GM19324 (cell line): ENCODE results near the gene BAIAP3.

Source experiments
- ATAC-seq: cut with Tn5 transposase; IDR thresholded peaks from one replicate; pipeline ENCODE4 v1.9.1; 2021; ENCODE audit warnings: mild to moderate bottlenecking, moderate library complexity; ENCODE audit not compliant: unreplicated experiment, low FRiP score

The BAIAP3 gene

DNA sequence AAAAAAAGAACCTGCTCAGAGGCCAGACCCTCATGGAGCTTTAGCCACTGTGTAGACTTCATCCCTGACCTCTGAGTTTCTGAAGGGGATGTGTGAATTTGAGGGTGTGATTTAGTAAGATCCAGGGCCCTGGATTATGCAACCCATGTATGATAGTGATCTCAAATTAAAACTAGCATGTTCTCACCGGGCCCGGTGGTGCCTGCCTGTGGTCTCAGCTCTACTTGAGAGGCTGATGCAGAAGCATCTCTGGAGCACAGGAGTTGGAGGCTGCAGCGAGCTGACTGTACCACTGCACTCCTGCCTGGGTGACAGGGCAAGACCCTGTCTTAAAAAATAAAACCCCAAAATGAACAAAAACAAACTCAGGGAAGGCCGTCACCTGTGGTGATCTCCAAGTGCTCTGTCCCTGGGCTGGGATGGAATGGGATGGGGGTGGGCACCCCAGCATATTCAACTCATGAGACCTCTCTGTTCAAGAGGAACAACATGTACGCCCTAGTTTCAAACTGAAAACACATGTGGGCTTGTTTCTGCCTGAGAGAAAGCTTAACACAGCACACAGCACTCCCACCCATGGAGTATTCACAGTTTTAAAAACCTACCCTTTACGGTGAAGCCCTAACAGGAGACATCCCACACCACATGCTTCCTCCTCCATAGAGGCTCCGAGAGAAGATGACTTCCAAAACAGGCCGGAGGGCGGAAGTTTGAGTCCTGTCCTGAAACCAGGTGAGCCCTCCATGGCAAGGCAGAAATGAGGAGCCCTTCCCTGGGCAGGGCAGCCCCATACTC, 48.4 kb downstream of the BAIAP3 start:
- no peak for ATAC-seq

DNA sequence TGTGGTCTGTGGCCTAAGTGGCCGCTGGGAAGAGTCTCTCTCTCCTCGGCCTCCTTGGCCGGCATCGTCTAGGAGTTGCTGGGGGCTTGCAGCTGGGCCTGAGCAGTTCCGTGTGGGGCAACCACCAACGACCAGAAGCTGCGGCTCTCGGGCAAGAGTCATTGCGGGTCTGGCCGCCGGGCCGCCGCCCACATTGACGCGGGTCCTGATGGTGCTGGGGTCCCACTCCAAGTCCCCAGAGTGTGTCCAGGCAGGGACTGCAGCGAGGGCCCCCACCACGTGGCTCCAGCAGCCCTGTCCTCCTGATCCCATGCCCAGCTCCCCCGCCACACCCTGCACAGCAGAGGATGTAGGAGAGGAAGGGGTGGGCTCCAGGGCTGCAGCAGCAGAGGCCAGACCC, 50.1 kb downstream of the BAIAP3 start:
- ATAC-seq = no peak

DNA sequence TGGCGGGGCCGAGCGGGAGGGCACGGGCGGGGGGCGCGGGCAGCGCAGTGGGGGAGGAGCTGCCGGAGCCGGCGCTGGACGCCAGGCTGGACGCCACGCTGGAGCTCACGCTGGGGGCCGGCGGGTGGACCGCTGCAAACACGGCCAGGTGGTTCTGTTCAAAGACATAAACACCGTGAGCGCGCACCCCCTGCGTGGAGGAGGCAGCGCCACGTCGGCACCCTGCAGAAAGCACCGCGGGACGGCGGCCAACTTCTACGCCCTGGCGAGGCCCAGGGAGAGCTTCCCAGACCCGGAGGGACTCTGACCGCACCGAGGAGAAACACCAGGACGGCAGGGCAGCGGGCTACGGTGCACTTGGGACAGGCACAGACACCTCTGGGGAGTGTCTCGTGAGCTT, 51.8 kb downstream of the BAIAP3 start:
- ATAC-seq = no peak

DNA sequence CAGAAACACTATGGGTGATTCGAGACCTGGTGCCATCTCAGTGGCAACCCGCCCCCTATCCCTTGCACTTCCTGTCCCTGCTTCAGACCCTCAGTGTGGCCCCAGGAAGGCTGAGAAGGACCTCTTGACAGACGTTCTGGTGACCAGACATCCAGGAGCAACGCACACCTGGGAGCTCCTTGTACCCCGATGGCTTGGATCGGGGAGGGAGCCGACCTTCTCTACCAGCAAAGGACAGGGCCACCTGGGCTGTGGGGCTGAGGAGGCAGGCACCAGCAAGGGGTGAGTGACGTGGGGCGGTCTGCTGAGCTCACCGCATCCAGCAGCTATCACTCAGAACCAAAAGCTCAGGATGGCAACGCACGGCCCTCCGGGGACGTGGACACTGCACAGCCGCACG, 53.9 kb downstream of the BAIAP3 start:
- no peak for ATAC-seq

DNA sequence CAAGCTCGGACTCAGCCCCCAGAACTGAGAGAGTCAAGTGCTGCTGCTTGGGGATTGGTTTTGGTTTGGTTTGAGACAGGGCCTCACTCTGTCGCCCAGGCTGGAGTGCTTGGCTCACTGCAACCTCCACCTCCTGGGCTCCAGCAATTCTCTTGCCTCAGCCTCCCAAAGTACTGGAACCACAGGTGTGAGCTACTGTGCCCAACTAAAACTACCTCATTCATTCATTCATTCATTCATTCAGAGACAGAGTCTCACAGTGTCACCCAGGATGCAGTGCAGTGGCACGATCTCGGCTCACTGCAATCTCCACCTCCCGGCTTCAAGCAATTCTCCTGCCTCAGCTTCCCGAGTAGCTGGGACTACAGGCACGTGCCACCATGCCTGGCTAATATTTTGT, 56.3 kb downstream of the BAIAP3 start:
- ATAC-seq = no peak

DNA sequence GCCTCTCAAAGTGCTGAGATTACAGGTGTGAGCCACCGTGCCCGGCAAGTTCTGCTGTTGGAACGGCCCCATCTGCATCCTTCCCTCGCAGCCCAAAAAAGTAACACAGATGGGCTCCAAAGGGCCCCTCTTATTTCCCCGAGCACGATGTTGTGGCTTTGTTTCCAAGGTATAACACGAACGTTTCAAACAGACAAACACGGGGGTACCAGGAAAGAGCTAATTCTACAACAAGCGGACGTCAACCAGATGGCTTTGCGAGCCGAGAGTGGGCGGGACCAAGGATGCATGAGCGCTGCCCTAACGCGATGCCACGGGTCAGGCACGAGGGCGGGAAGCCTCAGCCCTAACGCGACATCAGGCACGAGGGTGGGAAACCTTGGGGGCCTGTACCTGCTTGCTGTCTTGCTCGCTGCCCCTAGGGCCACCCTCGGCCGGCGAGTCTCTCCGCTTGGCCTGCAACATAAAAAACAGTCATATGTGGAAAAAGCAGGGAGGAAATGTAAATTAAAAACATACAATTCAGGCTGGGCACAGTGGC, 56.9 kb downstream of the BAIAP3 start:
- ATAC-seq = no peak

DNA sequence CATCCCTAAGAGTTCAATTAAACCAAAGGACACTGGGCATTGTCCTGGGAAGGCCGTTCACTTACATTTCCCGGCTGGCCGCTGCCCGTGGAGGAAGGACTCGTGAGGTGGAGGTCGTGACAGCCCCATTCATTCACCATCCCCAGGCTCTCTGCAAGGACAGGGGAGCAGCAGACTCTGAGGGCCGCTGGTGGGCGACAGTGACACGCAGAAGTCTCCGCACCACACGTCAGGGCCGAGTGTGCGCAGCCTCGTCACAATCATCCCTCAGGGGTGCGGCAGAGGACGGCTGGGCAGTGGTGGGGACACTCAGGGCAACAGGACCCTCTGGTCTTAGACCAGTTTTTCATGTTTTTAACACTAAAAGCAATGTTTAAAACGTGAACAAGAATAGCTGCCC, 59.4 kb downstream of the BAIAP3 start:
- no peak for ATAC-seq

DNA sequence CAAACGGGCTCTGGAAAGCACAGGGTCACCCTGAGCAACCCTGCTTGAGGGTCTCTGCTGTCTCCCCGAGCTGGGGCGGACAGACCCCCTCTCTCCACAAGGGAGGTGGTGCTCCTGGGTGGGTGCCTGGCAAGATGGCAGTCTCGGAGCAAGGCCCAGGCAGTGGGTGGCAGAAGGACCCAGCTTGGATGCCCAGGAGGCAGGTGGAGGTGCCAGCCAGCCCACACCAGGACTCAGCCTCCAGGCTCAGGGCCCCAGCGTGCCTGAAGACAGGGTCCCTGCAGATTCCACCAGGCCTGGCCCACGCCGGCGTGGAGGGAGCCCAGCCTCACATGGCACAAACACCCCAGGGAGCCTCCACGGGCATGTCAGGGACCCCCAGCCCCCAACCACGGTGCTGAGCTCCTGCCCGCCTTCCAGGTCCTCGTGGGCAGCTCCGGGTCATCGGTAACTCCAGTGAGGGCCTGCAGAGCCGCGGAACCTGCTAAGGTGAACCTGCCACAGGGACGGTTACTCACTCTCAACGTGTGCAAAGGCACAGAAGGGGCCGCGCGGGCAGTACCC, 60.2 kb downstream of the BAIAP3 start:
- no peak for ATAC-seq

DNA sequence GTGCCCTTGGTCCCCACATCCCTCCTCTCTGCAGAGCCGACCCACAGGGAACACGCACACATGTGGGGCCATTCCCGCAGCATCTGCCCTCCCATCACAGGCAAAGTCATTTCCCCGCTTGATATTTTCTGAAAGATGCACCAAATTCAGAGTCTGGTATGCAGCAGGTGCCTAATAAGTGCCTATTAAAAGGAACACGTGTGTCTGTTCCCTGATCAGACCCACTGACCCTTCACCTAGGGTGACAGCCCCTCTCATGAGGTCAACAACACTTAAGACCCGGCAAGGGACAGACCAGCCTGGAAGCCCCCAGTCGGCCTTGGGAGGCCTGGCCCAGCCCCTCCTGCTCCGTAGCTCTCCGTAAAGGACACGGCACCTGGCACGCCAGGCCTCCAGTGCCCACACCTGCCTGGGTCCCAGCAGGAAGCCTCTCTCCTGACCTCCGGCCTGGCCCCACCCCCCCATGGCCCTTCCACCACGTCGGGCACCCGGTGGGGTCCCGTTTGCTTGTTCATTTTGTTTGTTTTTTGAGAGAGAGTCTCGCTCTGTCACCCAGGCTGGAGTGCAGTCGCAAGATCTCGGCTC, 61.0 kb downstream of the BAIAP3 start:
- ATAC-seq = no peak

DNA sequence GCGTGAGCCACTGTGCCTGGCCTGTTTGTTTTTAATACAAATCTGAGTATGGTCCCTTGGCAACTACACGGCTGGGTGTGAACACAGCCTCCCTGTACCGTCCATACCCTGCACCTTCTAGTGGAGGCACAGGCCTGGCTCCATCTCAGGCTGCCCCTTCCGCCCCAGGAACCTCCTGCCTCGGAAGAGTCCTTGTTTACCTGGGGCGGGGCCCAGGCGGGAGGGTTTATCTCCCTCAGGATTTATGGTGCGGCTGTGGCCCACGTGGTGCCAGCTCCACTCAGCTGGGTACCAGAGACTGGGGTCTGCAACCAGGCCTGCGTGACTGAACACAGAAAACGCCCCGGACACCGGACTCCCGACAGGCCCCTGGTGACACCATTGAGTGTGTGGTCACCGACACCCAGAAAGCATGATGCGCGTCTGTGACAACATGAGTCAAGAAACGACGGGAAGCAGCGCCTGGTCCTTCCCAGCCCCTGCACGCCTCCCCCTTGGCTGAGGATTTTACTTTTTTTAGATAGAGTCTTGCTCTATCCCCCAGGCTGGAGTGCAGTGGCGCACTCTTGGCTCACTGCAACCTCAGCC, 62.1 kb downstream of the BAIAP3 start:
- no peak for ATAC-seq

DNA sequence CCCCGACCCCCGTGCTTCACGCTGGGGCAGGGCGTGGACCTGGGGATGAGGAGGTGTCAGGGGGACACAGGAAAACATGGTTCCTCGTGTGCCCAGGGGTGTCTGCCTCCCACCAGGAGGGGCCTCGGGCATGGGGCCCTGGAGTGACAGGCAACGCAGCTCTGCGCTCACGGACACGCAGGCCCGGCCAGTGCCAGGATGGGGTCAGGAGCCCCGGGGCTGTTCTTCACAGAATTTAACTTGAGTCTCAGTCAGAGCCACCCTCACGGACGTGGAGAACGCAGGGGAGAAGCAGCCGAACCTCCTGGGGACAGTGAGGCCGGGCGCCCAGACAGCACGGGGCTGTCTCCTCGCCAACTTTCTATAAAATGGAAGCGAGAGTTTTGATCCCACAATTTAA, 64.3 kb downstream of the BAIAP3 start:
- no peak for ATAC-seq

DNA sequence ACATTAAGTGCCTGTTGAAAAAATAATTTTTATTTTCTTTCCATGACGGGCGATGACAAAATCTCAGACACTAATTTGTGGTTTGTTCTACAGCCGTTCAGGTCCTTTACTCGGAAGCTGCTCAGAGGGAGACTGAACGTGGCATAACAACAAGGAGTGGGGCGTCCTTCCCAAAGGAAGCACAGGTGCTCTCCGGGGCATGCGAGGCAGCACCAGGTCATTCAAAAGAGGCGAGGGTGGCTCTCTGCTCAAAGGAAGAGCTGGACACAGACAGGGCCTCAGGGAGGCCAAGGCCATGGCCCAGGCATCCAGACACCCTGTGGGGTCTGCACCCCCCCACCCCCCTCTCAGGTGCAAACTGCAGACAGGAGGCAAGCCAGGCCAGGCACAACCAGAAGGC, 64.9 kb downstream of the BAIAP3 start:
- no peak for ATAC-seq
